Skeletal muscle satellite cell (primary cell): ENCODE measurements around the gene TDRD3.

Source experiments
- H3K27me3 ChIP-seq: 2 replicates; pipeline ENCODE4 v1.7.0; 2013; ENCODE audit warnings: low read length; ENCODE audit not compliant: control insufficient read depth, insufficient read depth
- H3K36me3 ChIP-seq: 2 replicates; pipeline ENCODE4 v1.7.0; 2013; ENCODE audit warnings: mild to moderate bottlenecking, control low read depth, low read length; ENCODE audit not compliant: insufficient read depth
- H3K4me1 ChIP-seq: 2 replicates; pipeline ENCODE4 v1.7.0; 2013; ENCODE audit warnings: low read length; ENCODE audit not compliant: control insufficient read depth, insufficient read depth
- H3K4me2 ChIP-seq: 2 replicates; pipeline ENCODE4 v1.7.0; 2013; ENCODE audit warnings: mild to moderate bottlenecking, low read length
- H3K4me3 ChIP-seq: 2 replicates; pipeline ENCODE4 v1.7.0; 2013; ENCODE audit warnings: low read length
- H3K9ac ChIP-seq: 2 replicates; pipeline ENCODE4 v1.7.0; 2013; ENCODE audit warnings: mild to moderate bottlenecking, low read depth, low read length, moderate library complexity
- H3K9me3 ChIP-seq: replicated peaks from 2 replicates; pipeline ENCODE4 v1.7.0; 2013; ENCODE audit warnings: mild to moderate bottlenecking, control low read depth, low read length

Gene TDRD3

GRCh38 chr13:60479273-60479672, 82.3 kb downstream of the TDRD3 start:
- Histone ChIP-seq H3K36me3 (no peaks in the 10 kb centered on the region), H3K4me1 (no peaks in the 10 kb centered on the region), H3K27me3 (no peaks in the 10 kb centered on the region), H3K4me2 (no peak overlapping the region), H3K9me3 (no peaks in the 10 kb centered on the region), H3K4me3 (no peak overlapping the region), H3K9ac (no peak overlapping the region)

- Histone ChIP-seq H3K4me2 (no peak overlapping the region), H3K4me1 (no peaks in the 10 kb centered on the region), H3K27me3 (no peaks in the 10 kb centered on the region), H3K9me3 (no peaks in the 10 kb centered on the region), H3K36me3 (no peaks in the 10 kb centered on the region), H3K9ac (no peak overlapping the region), H3K4me3 (no peak overlapping the region)
These were observed 85.0 kb downstream of the TDRD3 start for GRCh38 chr13:60482012-60482411.

- H3K27me3 ChIP-seq: no peaks in the 10 kb centered on the region
- no peaks in the 10 kb centered on the region for H3K9me3 ChIP-seq
- H3K4me2 ChIP-seq: no peak overlapping the region
- no peak overlapping the region for H3K9ac ChIP-seq
- no peaks in the 10 kb centered on the region for H3K4me1 ChIP-seq
- no peak overlapping the region for H3K4me3 ChIP-seq
- no peaks in the 10 kb centered on the region for H3K36me3 ChIP-seq
These were observed 87.8 kb downstream of the TDRD3 start for GRCh38 chr13:60484865-60485264.

GRCh38 chr13:60491531-60491930, 94.5 kb downstream of the TDRD3 start:
- no peak overlapping the region for H3K4me2 ChIP-seq
- no peaks in the 10 kb centered on the region for H3K27me3 ChIP-seq
- H3K4me1 ChIP-seq: no peaks in the 10 kb centered on the region
- no peaks in the 10 kb centered on the region for H3K9me3 ChIP-seq
- H3K9ac ChIP-seq: no peak overlapping the region
- no peak overlapping the region for H3K4me3 ChIP-seq
- no peaks in the 10 kb centered on the region for H3K36me3 ChIP-seq

- Histone ChIP-seq H3K4me3 (no peak overlapping the region), H3K27me3 (no peaks in the 10 kb centered on the region), H3K36me3 (no peaks in the 10 kb centered on the region), H3K9me3 (no peaks in the 10 kb centered on the region), H3K4me2 (no peak overlapping the region), H3K4me1 (no peaks in the 10 kb centered on the region), H3K9ac (no peak overlapping the region)
These were observed 95.2 kb downstream of the TDRD3 start for GRCh38 chr13:60492187-60492586.

- Histone ChIP-seq H3K9ac (no peak overlapping the region), H3K9me3 (no peaks in the 10 kb centered on the region), H3K36me3 (no peaks in the 10 kb centered on the region), H3K27me3 (no peaks in the 10 kb centered on the region), H3K4me1 (no peaks in the 10 kb centered on the region), H3K4me2 (no peak overlapping the region), H3K4me3 (no peak overlapping the region)
These were observed 97.3 kb downstream of the TDRD3 start for GRCh38 chr13:60494296-60494695.

- H3K36me3 ChIP-seq: peaks cover 4% of the 10 kb centered on the region
These were observed 104.2 kb downstream of the TDRD3 start for GRCh38 chr13:60501236-60501635.

GRCh38 chr13:60509601-60510386, 112.8 kb downstream of the TDRD3 start:
- Histone ChIP-seq H3K9me3 (no peaks in the 10 kb centered on the region), H3K4me1 (peaks cover 6% of the 10 kb centered on the region), H3K4me2 (no peak overlapping the region), H3K9ac (no peak overlapping the region), H3K36me3 (no peaks in the 10 kb centered on the region), H3K4me3 (no peak overlapping the region), H3K27me3 (no peaks in the 10 kb centered on the region)

More at GRCh38 chr13:60501236-60501635, 104.2 kb downstream of the TDRD3 start:
- Histone ChIP-seq H3K4me3 (no peak overlapping the region), H3K4me1 (no peaks in the 10 kb centered on the region), H3K27me3 (no peaks in the 10 kb centered on the region), H3K9ac (no peak overlapping the region), H3K4me2 (no peak overlapping the region), H3K9me3 (peaks cover 5% of the 10 kb centered on the region)

- Histone ChIP-seq H3K27me3 (no peaks in the 10 kb centered on the region), H3K4me3 (no peak overlapping the region), H3K9me3 (no peaks in the 10 kb centered on the region), H3K36me3 (no peaks in the 10 kb centered on the region), H3K4me2 (no peak overlapping the region), H3K4me1 (peaks cover 6% of the 10 kb centered on the region), H3K9ac (no peak overlapping the region)
These were observed 114.6 kb downstream of the TDRD3 start for GRCh38 chr13:60511637-60512036.

- Histone ChIP-seq H3K9me3 (no peaks in the 10 kb centered on the region), H3K9ac (no peak overlapping the region), H3K4me2 (no peak overlapping the region), H3K4me1 (peaks cover 2% of the 10 kb centered on the region), H3K27me3 (no peaks in the 10 kb centered on the region), H3K4me3 (no peak overlapping the region), H3K36me3 (no peaks in the 10 kb centered on the region)
These were observed 117.9 kb downstream of the TDRD3 start for GRCh38 chr13:60514891-60515290.

- Histone ChIP-seq H3K4me1 (no peaks in the 10 kb centered on the region), H3K27me3 (no peaks in the 10 kb centered on the region)
These were observed 122.5 kb downstream of the TDRD3 start for GRCh38 chr13:60519496-60519895.

GRCh38 chr13:60520902-60521569, 124.0 kb downstream of the TDRD3 start:
- Histone ChIP-seq H3K9ac (no peak overlapping the region), H3K4me3 (no peak overlapping the region), H3K36me3 (no peaks in the 10 kb centered on the region)

More at GRCh38 chr13:60519496-60519895, 122.5 kb downstream of the TDRD3 start:
- Histone ChIP-seq H3K9me3 (no peaks in the 10 kb centered on the region), H3K4me2 (no peak overlapping the region), H3K9ac (no peak overlapping the region), H3K4me3 (no peak overlapping the region), H3K36me3 (no peaks in the 10 kb centered on the region)

More at GRCh38 chr13:60520902-60521569, 124.0 kb downstream of the TDRD3 start:
- Histone ChIP-seq H3K4me1 (no peaks in the 10 kb centered on the region), H3K27me3 (no peaks in the 10 kb centered on the region), H3K9me3 (no peaks in the 10 kb centered on the region), H3K4me2 (no peak overlapping the region)
